GM21786 (cell line): ENCODE results near the gene CIB4.

Source experiments
- ATAC-seq: cut with Tn5 transposase; IDR thresholded peaks from one replicate; pipeline ENCODE4 v1.9.1; 2021; ENCODE audit not compliant: unreplicated experiment

The CIB4 gene

DNA sequence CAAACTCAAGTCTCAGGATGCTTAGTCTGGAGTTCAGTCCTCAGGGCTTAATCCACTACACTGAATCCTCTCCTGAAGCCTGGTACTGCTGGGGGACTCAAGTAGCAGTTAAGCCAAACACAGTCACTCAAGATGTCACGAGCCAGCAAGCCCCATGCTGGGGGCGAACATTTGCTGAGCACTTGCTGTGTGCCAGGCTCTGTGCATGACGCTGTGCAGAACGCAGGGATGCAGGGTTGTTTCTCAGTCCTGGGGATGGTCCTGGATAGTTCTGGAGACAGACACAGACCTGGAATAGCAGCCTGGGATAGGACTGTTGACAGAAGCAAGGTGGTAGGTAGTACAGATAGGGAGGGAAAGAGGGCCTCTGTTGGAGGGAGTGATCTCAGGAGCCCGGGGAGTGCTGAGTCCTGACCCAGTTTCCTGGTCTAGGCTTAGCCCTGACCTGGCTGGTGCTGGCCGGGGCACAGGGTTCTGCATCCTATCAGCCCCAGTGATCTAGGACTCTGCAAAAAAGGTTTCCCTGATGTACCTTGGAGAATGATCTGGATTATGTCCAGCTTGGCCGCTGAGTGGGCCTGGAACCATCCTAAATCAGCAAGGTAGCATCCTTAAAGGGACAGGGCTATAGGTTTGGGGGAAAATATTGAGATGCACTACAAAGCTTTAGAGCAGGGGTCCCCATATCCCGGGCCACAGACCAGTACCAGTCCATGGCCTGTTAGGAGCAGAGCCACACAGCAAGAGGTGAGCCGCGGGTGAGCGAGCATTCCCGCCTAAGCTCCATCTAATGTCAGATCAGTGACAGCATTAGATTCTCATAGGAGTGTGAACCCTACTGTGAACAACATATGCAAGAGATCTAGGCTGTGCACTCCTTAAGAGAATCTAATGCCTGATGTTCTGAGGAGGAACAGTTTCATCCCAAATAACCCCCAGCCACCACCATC lies 108.6 kb downstream of the CIB4 start:
- ATAC-seq: no peak
